ENCODE results near the gene GRM8.

DNA sequence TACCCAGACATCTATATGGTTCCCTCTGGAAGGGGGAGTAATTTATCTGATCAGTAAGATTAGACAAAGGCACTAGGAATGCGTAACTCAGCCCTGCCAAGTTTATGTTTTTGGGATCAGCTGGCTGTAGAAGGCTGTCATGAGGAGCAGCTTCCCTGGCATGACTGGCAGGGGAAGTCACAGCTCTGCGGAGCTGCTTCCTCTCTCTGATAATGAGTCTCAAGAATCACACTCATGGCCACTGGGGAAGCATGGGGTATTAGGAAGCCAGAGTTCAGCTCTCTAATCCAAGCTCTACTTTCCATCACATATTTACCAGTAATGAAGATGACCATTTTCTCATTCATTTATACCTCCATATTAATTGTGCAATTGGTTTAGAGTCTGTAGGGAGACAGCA is 758.9 kb downstream of the GRM8 start:
- TF ChIP-seq, protein P1, sequence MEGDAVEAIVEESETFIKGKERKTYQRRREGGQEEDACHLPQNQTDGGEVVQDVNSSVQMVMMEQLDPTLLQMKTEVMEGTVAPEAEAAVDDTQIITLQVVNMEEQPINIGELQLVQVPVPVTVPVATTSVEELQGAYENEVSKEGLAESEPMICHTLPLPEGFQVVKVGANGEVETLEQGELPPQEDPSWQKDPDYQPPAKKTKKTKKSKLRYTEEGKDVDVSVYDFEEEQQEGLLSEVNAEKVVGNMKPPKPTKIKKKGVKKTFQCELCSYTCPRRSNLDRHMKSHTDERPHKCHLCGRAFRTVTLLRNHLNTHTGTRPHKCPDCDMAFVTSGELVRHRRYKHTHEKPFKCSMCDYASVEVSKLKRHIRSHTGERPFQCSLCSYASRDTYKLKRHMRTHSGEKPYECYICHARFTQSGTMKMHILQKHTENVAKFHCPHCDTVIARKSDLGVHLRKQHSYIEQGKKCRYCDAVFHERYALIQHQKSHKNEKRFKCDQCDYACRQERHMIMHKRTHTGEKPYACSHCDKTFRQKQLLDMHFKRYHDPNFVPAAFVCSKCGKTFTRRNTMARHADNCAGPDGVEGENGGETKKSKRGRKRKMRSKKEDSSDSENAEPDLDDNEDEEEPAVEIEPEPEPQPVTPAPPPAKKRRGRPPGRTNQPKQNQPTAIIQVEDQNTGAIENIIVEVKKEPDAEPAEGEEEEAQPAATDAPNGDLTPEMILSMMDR (conservative IDR thresholded peaks at IDR 0.05; ENCODE audit: low read length): no peak
- TF ChIP-seq EZH2phosphoT487 (IDR thresholded peaks at IDR 0.05; ENCODE audit: borderline replicate concordance, low read depth, low read length): no peak
